ENCODE results near the gene PJA1.

GRCh38 chrX:69151866-69152284, 13.4 kb downstream of the PJA1 start:
- no peak for TF ChIP-seq POLR2AphosphoS5 (IDR thresholded peaks at IDR 0.05; ENCODE audit: low read depth, low read length)
- no peak for TF ChIP-seq SIN3A (IDR thresholded peaks at IDR 0.05; ENCODE audit: borderline replicate concordance, insufficient read depth, low read length)
- TF ChIP-seq REST (IDR thresholded peaks at IDR 0.05; ENCODE audit: insufficient read depth in 1 of 2, low read depth in 2 of 2, low read length in 2 of 2): no peak
- TF ChIP-seq TAF1 (IDR thresholded peaks at IDR 0.05; ENCODE audit: borderline replicate concordance, insufficient read depth, low read length): no peak
